GM19240 (cell line): ENCODE data around the gene FA2H.
"Not testable (repeated sequence)": the region's sequence is repeated elsewhere in the genome, so short reads cannot be mapped to it uniquely, and the experiment has no call there.

ENCODE experiments used
- DNase-seq: peaks from one replicate; pipeline ENCODE4 v3.0.0; 2011; ENCODE audit warnings: low spot score; ENCODE audit not compliant: insufficient read length

FA2H gene

GRCh38 chr16:74770831-74771526 lies 3.6 kb downstream of the FA2H start:
- no peak for DNase-seq

GRCh38 chr16:74769586-74770190 lies 4.9 kb downstream of the FA2H start:
- no peak for DNase-seq

- DNase-seq, result no peak
Observed at GRCh38 chr16:74768239-74768638, 6.4 kb downstream of the FA2H start.

- DNase-seq, result no peak
Observed at GRCh38 chr16:74767749-74768148, 6.9 kb downstream of the FA2H start.

GRCh38 chr16:74766729-74767128 lies 7.9 kb downstream of the FA2H start:
- DNase-seq, result no peak

GRCh38 chr16:74764184-74764583 lies 10.4 kb downstream of the FA2H start:
- DNase-seq, result not testable (repeated sequence)

GRCh38 chr16:74761665-74762064 lies 13.0 kb downstream of the FA2H start:
- DNase-seq, result no peak

GRCh38 chr16:74760007-74760767 lies 14.4 kb downstream of the FA2H start:
- no peak for DNase-seq

- DNase-seq, result no peak
Observed at GRCh38 chr16:74759564-74759963, 15.1 kb downstream of the FA2H start.

- DNase-seq, result no peak
Observed at GRCh38 chr16:74758801-74759200, 15.8 kb downstream of the FA2H start.

GRCh38 chr16:74757349-74757748 lies 17.3 kb downstream of the FA2H start:
- DNase-seq, result no peak

GRCh38 chr16:74756203-74756602 lies 18.4 kb downstream of the FA2H start:
- DNase-seq, result no peak

GRCh38 chr16:74753180-74753579 lies 21.4 kb downstream of the FA2H start:
- DNase-seq, result no peak

GRCh38 chr16:74752756-74753155 lies 21.9 kb downstream of the FA2H start:
- DNase-seq, result no peak

GRCh38 chr16:74752258-74752657 lies 22.4 kb downstream of the FA2H start:
- no peak for DNase-seq

- no peak for DNase-seq
Observed at GRCh38 chr16:74751658-74752057, 23.0 kb downstream of the FA2H start.

GRCh38 chr16:74749291-74750055 lies 25.1 kb downstream of the FA2H start:
- no peak for DNase-seq

GRCh38 chr16:74748616-74749026 lies 26.0 kb downstream of the FA2H start:
- no peak for DNase-seq

- DNase-seq, result no peak
Observed at GRCh38 chr16:74747716-74748615, 26.7 kb downstream of the FA2H start.

GRCh38 chr16:74745926-74746325 lies 28.7 kb downstream of the FA2H start:
- no peak for DNase-seq
